ENCODE results near the gene HOXD11.

DNA sequence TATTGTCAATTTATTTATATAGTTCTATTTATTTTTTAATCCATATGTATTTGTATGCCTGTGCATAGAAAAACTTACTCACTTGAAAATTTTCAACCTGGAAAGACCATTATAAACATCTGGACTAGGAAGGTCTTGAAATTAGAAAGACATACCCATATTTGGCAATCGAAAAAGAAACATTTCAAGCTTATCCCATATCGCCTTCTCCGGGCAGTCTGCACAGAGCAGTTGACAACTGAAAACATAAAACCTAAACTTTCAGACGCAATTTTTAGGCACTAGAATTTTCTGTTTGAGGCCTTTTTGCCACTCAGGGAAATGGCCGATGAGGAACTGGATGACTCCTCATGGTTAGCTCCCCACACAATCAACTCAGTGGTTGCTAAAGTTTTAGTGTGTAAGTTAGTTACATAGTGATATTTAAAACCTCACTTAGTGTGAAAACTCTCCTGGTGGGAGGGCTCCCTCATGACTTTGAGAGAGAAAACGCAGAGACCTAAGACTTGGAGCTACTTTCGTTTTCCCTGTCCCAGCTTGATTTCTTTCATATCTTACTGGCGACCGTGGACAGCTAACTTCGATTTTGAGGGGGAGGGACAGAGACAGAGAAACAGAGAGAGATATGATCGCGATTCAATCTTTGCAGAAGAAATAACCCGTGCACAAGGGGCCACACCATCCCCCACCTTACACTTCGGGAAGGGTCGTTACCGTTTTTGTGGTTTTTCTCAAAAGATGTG, 10.7 kb upstream of the HOXD11 start:
- TF ChIP-seq POLR2A (IDR thresholded peaks at IDR 0.05; ENCODE audit: extremely low read depth, insufficient read length): peak; percentile 35
- TF ChIP-seq, protein P1, sequence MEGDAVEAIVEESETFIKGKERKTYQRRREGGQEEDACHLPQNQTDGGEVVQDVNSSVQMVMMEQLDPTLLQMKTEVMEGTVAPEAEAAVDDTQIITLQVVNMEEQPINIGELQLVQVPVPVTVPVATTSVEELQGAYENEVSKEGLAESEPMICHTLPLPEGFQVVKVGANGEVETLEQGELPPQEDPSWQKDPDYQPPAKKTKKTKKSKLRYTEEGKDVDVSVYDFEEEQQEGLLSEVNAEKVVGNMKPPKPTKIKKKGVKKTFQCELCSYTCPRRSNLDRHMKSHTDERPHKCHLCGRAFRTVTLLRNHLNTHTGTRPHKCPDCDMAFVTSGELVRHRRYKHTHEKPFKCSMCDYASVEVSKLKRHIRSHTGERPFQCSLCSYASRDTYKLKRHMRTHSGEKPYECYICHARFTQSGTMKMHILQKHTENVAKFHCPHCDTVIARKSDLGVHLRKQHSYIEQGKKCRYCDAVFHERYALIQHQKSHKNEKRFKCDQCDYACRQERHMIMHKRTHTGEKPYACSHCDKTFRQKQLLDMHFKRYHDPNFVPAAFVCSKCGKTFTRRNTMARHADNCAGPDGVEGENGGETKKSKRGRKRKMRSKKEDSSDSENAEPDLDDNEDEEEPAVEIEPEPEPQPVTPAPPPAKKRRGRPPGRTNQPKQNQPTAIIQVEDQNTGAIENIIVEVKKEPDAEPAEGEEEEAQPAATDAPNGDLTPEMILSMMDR (IDR thresholded peaks at IDR 0.05; ENCODE audit: low read depth, low read length): no peak
- TF ChIP-seq, protein P2, sequence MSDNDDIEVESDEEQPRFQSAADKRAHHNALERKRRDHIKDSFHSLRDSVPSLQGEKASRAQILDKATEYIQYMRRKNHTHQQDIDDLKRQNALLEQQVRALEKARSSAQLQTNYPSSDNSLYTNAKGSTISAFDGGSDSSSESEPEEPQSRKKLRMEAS (IDR thresholded peaks at IDR 0.05; ENCODE audit: low read depth, low read length): peak; percentile 7; the same call in 1 of the 2 replicates
